Measurements from ENCODE around the gene ARHGAP26. TPM values are rescaled to one million over a fixed set of nuclear protein-coding genes. Genes with fewer than 3 reads are reported as not detected.
"Not testable (repeated sequence)": the region's sequence is repeated elsewhere in the genome, so short reads cannot be mapped to it uniquely, and the experiment has no call there.

ARHGAP26 gene
- total RNA-seq, 4 donors from 2014 or later, result 12.4 to 49.5 (median 31.8) TPM

GRCh38 chr5:142926549-142926948 lies 156.4 kb downstream of the ARHGAP26 start:
- no peak for DNase-seq
- H3K4me1 ChIP-seq, result no peaks in the 10 kb centered on the region
- no peaks in the 10 kb centered on the region for H3K9me3 ChIP-seq
- TF ChIP-seq POLR2A (IDR thresholded peaks at IDR 0.05) (no peak), CTCF (IDR thresholded peaks at IDR 0.05) (no peak)
- no peaks in the 10 kb centered on the region for H3K36me3 ChIP-seq
- intact Hi-C loops (cut with DNase I; ENCODE audit: low total_unique reads), result no loop called here
- peak overlapping the region; percentile 47 to 69 for H3K27ac ChIP-seq
- H3K4me3 ChIP-seq, result no peak overlapping the region
- H3K27me3 ChIP-seq, result no peaks in the 10 kb centered on the region

- H3K27ac ChIP-seq; H3K4me3 ChIP-seq; H3K36me3 ChIP-seq; intact Hi-C loops (cut with DNase I; ENCODE audit: low total_unique reads); DNase-seq; H3K9me3 ChIP-seq; H3K27me3 ChIP-seq; H3K4me1 ChIP-seq: not testable (repeated sequence)
Observed at GRCh38 chr5:142928999-142929398, 158.8 kb downstream of the ARHGAP26 start.

GRCh38 chr5:142929587-142929986 lies 159.4 kb downstream of the ARHGAP26 start:
- no peaks in the 10 kb centered on the region for H3K36me3 ChIP-seq
- intact Hi-C loops (cut with DNase I; ENCODE audit: low total_unique reads), result no loop called here
- DNase-seq, result no peak
- no peak overlapping the region for H3K4me3 ChIP-seq
- H3K27me3 ChIP-seq, result no peaks in the 10 kb centered on the region
- H3K4me1 ChIP-seq, result no peaks in the 10 kb centered on the region
- no peak for TF ChIP-seq POLR2A (IDR thresholded peaks at IDR 0.05)
- TF ChIP-seq CTCF (IDR thresholded peaks at IDR 0.05), result no peak
- H3K27ac ChIP-seq, result no peak overlapping the region
- no peaks in the 10 kb centered on the region for H3K9me3 ChIP-seq

- Histone ChIP-seq H3K4me3 (no peak overlapping the region), H3K4me1 (no peaks in the 10 kb centered on the region), H3K9me3 (no peaks in the 10 kb centered on the region), H3K27ac (no peak overlapping the region), H3K27me3 (no peaks in the 10 kb centered on the region), H3K36me3 (no peaks in the 10 kb centered on the region)
- no peak for DNase-seq
- intact Hi-C loops (cut with DNase I; ENCODE audit: low total_unique reads), result no loop called here
- TF ChIP-seq POLR2A (IDR thresholded peaks at IDR 0.05) (no peak), CTCF (IDR thresholded peaks at IDR 0.05) (no peak)
Observed at GRCh38 chr5:142930395-142931110, 160.4 kb downstream of the ARHGAP26 start.

- H3K27me3 ChIP-seq, result no peaks in the 10 kb centered on the region
- H3K4me3 ChIP-seq, result no peak overlapping the region
- H3K9me3 ChIP-seq, result no peaks in the 10 kb centered on the region
- TF ChIP-seq CTCF (IDR thresholded peaks at IDR 0.05) (no peak), POLR2A (IDR thresholded peaks at IDR 0.05) (no peak)
- intact Hi-C loops (cut with DNase I; ENCODE audit: low total_unique reads), result no loop called here
- DNase-seq, result no peak
- H3K4me1 ChIP-seq, result no peaks in the 10 kb centered on the region
- H3K27ac ChIP-seq, result no peak overlapping the region
- no peaks in the 10 kb centered on the region for H3K36me3 ChIP-seq
Observed at GRCh38 chr5:142931896-142932686, 161.9 kb downstream of the ARHGAP26 start.
